GM12874 (cell line): ENCODE data around the gene PRKCH.

ENCODE experiments used
- CTCF ChIP-seq: IDR thresholded peaks from 2 replicates; pipeline ENCODE4 v1.5.1; 2011; ENCODE audit warnings: low read depth, mild to moderate bottlenecking, control low read depth, low read length, moderate library complexity; ENCODE audit not compliant: insufficient read depth

Gene PRKCH

DNA sequence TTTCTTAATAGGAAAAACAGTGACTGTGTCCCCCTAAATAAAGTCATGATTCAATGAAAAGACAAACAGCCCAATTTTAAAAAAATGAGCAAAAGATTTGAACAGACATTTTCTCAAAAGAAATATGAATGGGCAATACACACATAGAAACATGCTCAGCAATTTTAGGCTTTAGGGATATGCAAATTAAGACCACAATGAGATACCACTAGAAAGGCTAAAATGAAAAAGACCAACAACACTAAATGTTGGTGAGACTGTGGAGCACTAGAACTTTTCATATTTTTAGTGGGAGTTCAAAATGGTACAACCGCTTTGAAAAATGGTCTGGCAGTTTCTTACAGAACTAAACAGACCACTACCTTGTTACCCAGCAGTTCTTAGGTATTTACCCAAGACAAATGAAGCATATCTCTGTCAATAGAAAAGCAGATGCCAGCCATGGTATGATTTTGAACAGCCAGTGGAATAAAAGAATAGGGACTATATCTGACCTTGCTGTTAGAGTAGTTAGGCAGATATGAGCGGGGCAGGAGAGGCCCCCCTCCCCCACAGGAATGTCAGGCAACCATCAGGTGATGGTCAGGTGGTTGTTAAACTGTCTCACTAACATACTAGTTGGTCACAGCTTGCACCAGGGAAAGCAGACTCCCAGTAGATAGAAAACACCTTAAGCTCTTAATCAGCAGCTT, 108.8 kb downstream of the PRKCH start:
- no peak for TF ChIP-seq CTCF

- no peak for TF ChIP-seq CTCF
These were observed 111.8 kb downstream of the PRKCH start for GRCh38 chr14:61433169-61433568.

DNA sequence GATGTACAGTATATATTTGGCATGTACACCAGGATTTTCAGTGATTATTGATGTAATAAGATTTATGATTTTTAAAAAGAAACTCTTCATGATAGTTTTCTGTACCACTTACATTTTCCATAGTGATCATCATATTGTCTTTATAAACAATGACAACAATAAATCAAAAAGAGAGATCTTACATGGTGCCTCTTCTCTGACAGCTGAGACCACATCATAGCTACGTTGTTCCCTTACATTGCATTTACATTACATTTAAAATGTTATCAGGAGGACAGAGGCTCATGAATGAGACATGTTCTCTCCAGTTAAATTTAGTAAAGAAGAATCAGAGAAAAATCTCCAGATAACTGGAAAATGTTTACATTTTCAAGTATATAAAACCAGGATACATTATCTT, 112.4 kb downstream of the PRKCH start:
- TF ChIP-seq CTCF = no peak

DNA sequence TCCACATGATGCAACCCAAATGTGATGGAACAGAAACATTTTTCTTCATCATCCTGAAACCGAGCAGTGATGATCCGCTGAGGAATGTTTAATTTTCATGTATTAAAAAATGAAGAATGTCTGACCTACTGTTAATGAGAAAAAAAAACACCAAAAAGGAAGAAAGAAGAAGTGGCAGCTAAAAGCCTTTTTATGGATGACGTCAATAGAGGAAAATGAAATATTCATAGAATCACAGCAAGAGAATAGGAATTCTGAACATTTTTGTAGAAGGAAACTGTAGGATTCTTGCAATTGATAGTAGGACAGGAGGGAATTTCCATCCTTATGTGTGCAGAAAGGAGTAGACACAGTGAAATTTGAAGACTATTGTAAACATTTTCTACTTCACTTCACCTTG, 112.9 kb downstream of the PRKCH start:
- TF ChIP-seq CTCF = no peak

- no peak for TF ChIP-seq CTCF
These were observed 114.4 kb downstream of the PRKCH start for GRCh38 chr14:61435563-61436337.

- TF ChIP-seq CTCF = no peak
These were observed 116.0 kb downstream of the PRKCH start for GRCh38 chr14:61437381-61437780.

GRCh38 chr14:61438036-61438435, 116.7 kb downstream of the PRKCH start:
- no peak for TF ChIP-seq CTCF
